ENCODE results near the gene CCL25.
"Not testable (repeated sequence)": the region's sequence is repeated elsewhere in the genome, so short reads cannot be mapped to it uniquely, and the experiment has no call there.

The CCL25 gene

GRCh38 chr19:8085598-8086408 lies 33.2 kb downstream of the CCL25 start:
- no peak for DNase-seq (ENCODE audit: low spot score)

- DNase-seq (ENCODE audit: low spot score) = no peak
Measured at GRCh38 chr19:8086849-8087248, 34.3 kb downstream of the CCL25 start.

GRCh38 chr19:8087876-8088275 lies 35.3 kb downstream of the CCL25 start:
- no peak for DNase-seq (ENCODE audit: low spot score)

DNA sequence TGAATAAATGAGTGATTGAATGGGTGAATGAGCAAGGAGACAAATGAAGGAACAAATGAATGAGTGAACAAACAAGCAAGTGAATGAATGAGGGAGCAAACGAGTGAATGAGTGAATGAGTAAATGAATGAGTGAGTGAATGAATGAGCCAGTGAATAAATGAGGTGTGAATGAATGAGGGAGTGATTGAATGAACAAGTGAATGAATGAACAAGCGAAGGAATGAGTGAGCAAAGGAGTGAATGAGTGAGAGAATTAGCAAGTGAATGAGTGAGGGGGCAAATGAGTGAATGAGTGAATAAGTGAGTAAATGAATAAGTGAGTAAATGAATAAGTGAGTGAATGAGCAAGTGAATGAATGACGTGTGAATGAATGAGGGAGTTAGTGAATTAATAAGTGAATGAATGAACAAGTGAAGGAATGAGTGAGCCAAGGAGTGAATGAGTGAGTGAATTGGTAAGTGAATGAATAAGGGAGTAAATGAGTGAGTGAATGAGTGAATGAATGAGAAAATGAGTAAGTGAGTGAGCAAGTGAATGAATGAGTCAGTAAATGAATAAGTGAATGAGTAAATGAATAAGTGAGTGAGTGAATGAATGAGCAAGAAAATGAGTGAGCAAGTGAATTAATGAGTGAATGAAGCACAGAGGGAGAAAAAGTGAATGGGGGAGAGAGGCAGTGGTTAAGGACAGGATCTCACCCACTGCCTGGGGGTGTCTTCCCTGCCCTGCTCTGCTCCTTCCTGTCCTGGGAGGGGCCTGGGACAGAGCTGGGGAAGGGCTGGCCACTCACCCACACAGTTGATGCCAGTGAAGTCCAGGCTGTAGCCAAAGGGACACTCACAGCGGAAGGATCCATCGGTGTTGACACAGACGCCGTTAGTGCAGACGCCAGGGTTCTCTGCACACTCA lies 36.4 kb downstream of the CCL25 start:
- DNase-seq (ENCODE audit: low spot score) = no peak

DNA sequence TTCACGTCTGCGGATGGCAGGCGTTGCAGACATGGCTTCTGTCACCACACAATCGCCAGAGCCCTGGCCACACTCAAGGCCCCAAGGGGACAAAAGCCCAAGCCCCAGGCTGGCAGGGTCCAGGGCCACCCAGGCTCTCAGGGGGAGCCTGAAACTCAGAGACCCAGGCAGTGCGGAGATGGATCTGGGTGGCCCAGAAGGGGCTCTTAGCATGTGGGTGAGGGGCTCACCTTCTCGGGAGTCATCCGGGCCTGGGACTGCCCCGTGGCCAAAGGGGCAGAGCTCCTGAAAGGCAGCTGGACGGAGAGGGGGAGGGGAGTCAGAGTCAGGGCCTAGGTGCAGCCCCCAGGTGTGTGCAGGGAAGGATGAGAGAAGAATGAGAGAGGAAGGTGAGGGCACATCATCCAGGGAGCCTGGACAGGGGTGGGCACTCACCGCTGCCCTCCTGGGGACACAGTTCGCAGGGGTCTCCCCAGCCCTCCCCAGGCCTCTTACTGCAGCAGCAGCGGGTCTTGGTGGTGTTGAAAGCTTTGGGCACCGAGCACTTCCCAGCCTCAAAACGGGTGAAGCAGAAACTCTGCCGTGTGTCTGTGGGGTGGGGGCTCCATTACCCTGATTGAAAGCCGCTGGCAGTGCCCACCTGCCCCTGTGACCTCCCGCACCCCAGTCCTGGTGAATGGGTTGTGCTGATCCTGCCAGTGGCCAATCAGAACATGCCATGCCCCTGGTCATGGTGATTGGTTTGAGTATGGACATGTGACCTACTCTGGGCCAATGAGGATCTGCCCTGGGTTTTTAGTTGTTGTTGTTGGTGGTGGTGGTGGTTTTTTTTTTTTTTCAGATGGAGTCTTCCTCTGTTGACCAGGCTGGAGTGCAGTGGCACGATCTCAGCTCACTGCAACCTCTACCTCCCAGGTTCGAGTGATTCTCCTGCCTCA lies 37.4 kb downstream of the CCL25 start:
- no peak for DNase-seq (ENCODE audit: low spot score)

GRCh38 chr19:8090950-8091349 lies 38.4 kb downstream of the CCL25 start:
- no peak for DNase-seq (ENCODE audit: low spot score)

DNA sequence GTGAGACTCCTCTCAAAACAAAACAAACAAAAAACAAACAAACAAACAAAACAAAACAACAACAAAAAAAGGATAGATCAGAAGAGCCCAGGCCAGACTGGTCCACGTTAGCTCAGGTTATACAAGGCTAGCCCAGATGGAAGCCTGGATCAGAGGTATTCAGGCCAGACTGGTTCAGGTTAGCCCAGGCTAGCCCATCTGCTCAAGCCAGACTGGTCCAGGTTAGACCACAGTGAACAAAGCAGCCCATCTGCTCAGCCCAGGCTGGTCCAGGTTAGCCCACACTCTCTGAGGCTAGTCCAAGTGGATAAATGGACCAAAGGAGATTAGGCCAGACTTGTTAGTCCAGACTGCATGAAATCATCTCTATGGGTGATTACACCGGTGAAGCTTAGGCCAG lies 41.2 kb downstream of the CCL25 start:
- no peak for DNase-seq (ENCODE audit: low spot score)

DNA sequence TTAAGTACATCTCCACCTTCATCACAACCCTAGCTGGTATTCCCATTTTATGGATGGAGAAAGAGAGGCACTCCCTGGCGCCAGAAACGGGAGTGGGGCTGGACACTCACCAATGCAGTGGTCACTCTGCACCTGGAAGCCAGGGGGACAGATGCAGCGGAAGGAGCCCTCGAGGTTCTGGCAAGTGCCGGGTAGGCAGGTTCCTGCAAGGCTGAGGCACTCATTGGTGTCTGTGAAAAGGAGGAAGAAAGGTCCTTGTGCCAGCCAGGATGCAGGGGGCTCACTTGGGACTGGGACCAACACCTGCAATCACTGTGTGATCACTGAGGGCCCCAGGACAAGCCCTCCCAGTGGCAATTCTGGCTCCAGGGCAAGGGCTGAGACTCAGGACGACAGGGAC lies 41.8 kb downstream of the CCL25 start:
- DNase-seq (ENCODE audit: low spot score) = no peak

- DNase-seq (ENCODE audit: low spot score) = no peak
Measured at GRCh38 chr19:8095354-8095886, 42.9 kb downstream of the CCL25 start.

DNA sequence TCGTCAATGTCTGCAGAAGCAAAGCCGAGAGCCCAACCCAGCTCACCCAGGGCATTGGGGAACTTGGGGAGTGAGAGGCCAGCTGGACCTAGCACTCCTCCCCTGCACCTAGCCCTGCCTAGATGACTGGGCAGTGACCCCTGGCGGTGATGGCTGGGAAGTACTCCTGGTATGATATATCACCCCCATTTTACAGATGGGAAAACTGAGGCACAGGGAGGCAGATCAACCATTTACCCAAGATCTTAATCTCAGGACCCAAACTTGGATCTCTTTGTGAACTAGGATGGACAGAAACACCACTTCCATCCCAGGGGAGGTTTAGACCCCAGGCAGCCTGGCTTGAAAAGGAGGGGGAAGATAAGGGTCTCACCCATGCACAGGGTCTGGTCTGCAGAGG lies 43.5 kb downstream of the CCL25 start:
- DNase-seq (ENCODE audit: low spot score) = no peak

GRCh38 chr19:8097198-8097597 lies 44.6 kb downstream of the CCL25 start:
- DNase-seq (ENCODE audit: low spot score) = no peak

DNA sequence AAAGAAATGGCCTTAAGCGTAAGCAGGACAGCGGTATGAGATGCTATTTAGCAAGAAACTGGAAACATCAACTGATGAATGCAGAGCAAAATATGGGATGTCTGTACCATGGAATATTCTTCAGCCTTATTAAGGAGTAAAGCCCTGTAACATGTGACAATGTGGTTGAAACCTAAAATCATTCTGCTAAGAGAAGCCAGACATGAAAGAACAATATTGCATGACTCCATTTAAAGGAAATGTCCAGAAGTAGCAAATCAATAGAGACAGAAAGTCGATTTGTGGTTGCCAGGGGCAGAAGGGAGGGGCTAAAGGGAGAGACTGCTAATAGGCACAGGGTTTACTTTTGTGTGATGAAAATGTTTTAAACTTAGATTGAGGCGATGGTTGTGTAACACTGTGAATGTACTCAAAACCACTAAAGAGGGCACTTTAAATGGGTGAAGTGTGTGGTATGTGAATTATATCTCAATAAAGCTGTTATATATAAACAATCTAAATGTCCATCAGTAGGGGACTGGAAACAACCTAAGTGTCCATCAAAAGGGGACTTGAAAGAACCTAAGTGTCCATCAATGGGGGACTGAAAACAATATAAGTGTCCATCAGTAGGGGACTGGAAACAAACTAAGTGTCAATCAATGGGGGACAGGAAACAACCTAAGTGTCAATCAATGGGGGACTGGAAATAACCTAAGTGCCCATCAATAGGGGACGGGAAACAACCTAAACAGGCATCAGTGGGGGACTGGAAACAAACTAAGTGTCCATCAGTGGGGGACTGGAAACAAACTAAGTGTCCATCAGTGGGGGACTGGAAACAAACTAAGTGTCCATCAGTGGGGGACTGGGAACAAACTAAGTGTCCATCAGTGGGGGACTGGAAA lies 45.4 kb downstream of the CCL25 start:
- no peak for DNase-seq (ENCODE audit: low spot score)

- no peak for DNase-seq (ENCODE audit: low spot score)
Measured at GRCh38 chr19:8101311-8101710, 48.8 kb downstream of the CCL25 start.

DNA sequence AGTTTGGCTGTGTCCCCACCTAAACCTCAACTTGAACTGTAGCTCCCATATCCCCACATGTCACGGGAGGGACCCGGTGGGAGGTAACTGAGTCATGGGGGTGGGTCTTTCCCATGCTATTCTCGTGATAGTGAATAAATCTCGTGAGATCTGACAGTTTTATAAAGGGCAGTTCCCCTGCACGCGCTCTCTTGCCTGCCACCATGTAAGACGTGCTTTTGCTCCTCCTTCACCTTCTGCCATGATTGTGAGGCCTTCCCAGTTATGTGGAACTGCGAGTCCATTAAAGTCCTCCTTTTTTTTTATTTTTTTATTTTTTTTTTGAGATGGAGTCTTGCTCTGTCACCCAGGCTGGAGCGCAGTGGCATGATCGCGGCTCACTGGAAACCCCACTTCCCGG lies 49.4 kb downstream of the CCL25 start:
- DNase-seq (ENCODE audit: low spot score) = not testable (repeated sequence)

DNA sequence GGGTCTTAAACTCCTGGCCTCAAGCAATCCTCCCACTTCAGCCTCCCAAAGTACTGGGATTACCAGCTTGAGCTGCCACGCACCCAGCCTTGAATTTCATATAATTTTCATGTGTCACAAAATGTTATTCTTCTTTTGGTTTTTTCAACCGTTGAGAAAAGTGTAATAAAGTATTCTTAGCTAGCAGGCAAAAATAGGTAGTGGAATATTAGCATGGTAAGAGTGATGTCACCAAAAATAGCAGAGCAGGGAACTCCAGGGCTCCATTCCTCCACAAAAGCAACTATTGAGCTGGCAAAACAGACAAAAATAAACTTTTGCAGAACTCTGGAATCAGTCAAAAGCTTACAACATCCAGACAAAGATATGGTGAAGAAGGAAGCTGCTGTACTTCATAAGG lies 52.9 kb downstream of the CCL25 start:
- no peak for DNase-seq (ENCODE audit: low spot score)

- DNase-seq (ENCODE audit: low spot score) = no peak
Measured at GRCh38 chr19:8107301-8107903, 54.8 kb downstream of the CCL25 start.

DNA sequence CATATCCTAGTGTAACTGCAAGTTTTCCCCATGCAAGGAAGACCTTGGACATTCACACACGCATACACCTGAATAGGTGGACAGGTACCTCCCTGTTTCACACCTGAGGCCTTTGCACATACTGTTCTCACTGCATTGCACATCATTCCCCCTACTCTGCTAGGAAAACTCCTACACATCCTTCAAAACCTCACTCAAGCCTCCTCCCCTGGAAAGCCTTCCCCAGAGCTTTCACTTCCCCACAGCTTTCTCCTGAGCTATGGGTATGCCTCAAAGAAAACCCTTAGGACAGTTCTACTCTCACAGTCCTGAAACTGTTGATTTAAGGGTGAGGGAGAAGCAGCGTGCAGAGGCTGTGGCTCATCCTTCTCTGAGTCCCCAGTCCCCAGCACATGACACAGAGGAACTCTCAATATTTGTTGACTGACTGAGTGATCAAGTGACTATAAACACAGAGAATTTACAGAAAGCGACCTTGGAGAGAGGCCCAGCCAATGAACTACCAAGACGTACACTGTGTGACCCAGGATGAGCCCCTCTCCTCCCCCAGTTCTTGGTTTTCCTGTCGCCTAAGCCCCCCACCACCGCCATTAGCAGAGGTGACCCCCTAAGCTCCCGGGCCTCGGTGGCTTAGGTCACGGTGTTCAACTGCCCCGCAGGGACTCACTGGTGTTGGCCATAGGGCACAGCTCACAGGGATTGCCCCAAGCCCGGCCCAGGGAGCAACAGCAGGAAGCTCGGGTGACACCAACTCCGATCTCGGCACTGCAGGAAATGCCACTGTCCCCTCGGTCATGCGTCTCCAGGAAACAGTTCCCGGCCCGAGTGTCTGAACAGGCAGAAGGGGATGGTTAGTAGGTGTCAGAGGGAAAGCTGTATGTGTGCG lies 56.2 kb downstream of the CCL25 start:
- no peak for DNase-seq (ENCODE audit: low spot score)

- no peak for DNase-seq (ENCODE audit: low spot score)
Measured at GRCh38 chr19:8109455-8109854, 56.9 kb downstream of the CCL25 start.
